Pancreas (tissue), 10 donors: ENCODE data around the gene SLC13A3. TPM values are rescaled to one million over a fixed set of nuclear protein-coding genes. Genes with fewer than 3 reads are reported as not detected.

ENCODE experiments used
- ATAC-seq, 4 donors: fragments of 200-7000 bp; cut with Tn5 transposase; one replicate each; pipeline versions ENCODE4 v1.8.0 to v1.9.1; 2020; ENCODE audit warnings: mild to moderate bottlenecking in 4 of 4, moderate library complexity in 4 of 4
- DNase-seq, 6 donors: peaks; one replicate each; pipeline ENCODE4 v3.0.0-alpha.2; 2020
- FAIRE-seq: peaks from 2 replicates; lab custom pipeline; 2012; peaks lifted over from hg19 to GRCh38; lab: Jason Lieb, UNC
- H3K27ac ChIP-seq, 4 donors: fragments of 200-600 bp; sonication (generic); 1 replicate in 3 of 4; 2 replicates in 1 of 4; pipeline versions ENCODE4 v1.5.0 to v1.8.0; 2020
- H3K27me3 ChIP-seq, 4 donors: fragments of 200-600 bp; one replicate each; pipeline ENCODE4 v1.8.0; 2021
- H3K36me3 ChIP-seq, 3 donors: fragments of 200-600 bp; sonication (generic) in 1 of 3; one replicate each; pipeline versions ENCODE4 v1.5.0 to v1.8.0; 2020 to 2021
- H3K4me1 ChIP-seq, 3 donors: fragments of 200-600 bp; one replicate each; pipeline ENCODE4 v1.8.0; 2021
- H3K4me3 ChIP-seq, 4 donors: fragments of 200-600 bp; sonication (generic) in 2 of 4; one replicate each; pipeline versions ENCODE4 v1.5.0 to v1.8.0; 2020 to 2021
- H3K9me3 ChIP-seq, 4 donors: fragments of 200-600 bp; one replicate each; pipeline ENCODE4 v1.8.0; 2021
- WGBS, 2 donors: extraction: QIAGEN DNeasy Blood & Tissue Kit; methylation state at CpG; one replicate each; pipeline ENCODE4 v1.1.7; 2013; 5-methylcytosine and 5-hydroxymethylcytosine counted together
- intact Hi-C, 3 donors: fragments of 100-400 bp; cut with DNase I; formaldehyde crosslinking; loops; one replicate each; pipeline versions ENCODE4 v1.11.1 to v1.14.2; 2022
- polyA plus RNA-seq, 2 donors: library from polyadenylated mRNA; stranded (reverse); fragments of 200-250 nt; gene quantifications; one replicate each; pipeline ENCODE4 v1.2.3, GENCODE V29; 2013
- total RNA-seq, 6 donors: library from RNA; stranded (reverse); fragmentation: NEBNext Ultra II Directional in 4 of 6; extraction: Animal tissue kit (Norgen Biotek cat#: 25700) in 4 of 6; gene quantifications; one replicate each; pipeline versions ENCODE4 v1.2.1 to v1.2.4, GENCODE V29; 2021 to 2023
- TF ChIP-seq, protein P1 (sequence below), 4 donors: fragments of 200-600 bp; sonication (generic) in 3 of 4; IDR thresholded peaks; one replicate each; pipeline versions ENCODE4 v1.5.0 to v1.8.0; 2021; ENCODE audit warnings: antibody characterized with exemption in 4 of 4
- donor health status: healthy with polysubstance abuse.
- donor health status: DM: no; HTN: no; CAD: no; lungs with moderate emphysema.
- donor health status: DM: no; HTN: no; CAD: no.
- donor health status: control.
- donor health status: control.
- donor health status: Bipolar disorder and iron deficiency.
- donor health status: DM: yes; HTN: yes; CAD: no.
- donor health status: DM: no; HTN: no; CAD: no.
- donor health status: DM: no; HTN: no; CAD: no.
- donor health status: DM: yes; HTN: yes; CAD: no.

SLC13A3 gene
- total and polyA plus RNA-seq, 8 donors = 0.68 to 7.8 (median 4.7) TPM

DNA sequence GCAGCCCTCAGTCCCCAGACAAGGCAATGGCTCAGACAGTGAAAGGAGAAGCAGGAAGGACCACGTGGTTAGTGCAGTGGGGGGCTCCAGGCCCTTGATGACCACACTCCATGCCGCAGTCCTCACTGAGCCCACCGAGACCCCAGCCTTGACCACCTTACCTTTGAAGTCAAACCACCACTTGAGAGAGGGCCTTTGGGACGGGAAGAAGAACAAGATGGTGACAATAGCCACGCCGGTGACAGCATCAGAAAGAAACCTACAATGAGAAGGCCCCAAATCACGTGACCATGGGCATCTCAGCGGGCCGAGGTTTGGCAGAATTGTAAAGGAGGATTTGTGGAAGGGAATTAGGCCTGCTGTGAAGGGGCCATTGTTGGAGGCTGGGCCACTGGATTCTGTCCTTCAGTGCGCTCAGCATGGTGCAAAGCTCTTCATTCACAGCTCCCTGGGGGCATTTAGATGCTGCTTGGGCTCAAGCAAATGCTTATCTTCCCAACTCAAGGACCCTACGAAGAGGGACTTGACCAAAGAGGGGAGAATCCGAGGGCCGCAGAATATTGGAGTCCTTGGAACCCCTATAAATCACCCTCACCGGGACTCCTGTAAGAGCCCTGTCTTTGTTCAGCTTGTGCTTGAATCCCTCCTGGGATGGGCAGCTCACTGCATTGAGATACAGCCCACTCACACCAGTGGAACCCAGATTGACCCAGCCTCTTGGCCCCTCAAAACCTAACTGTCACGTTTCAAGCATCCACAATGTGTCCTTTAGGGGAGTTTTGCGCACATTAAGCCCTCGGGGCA, 67.6 kb downstream of the SLC13A3 start:
- intact Hi-C loops = no loop called here
- TF ChIP-seq, protein P1, sequence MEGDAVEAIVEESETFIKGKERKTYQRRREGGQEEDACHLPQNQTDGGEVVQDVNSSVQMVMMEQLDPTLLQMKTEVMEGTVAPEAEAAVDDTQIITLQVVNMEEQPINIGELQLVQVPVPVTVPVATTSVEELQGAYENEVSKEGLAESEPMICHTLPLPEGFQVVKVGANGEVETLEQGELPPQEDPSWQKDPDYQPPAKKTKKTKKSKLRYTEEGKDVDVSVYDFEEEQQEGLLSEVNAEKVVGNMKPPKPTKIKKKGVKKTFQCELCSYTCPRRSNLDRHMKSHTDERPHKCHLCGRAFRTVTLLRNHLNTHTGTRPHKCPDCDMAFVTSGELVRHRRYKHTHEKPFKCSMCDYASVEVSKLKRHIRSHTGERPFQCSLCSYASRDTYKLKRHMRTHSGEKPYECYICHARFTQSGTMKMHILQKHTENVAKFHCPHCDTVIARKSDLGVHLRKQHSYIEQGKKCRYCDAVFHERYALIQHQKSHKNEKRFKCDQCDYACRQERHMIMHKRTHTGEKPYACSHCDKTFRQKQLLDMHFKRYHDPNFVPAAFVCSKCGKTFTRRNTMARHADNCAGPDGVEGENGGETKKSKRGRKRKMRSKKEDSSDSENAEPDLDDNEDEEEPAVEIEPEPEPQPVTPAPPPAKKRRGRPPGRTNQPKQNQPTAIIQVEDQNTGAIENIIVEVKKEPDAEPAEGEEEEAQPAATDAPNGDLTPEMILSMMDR (IDR thresholded peaks at IDR 0.05) = no peak
- ATAC-seq (no peak), FAIRE-seq (no peak), DNase-seq (no peak)
- H3K9me3 ChIP-seq = no peaks in the 10 kb centered on the region
- no peaks in the 10 kb centered on the region for H3K36me3 ChIP-seq
- H3K27me3 ChIP-seq = no peaks in the 10 kb centered on the region
- WGBS, 2 donors = 84 to 87% methylated on average over 17 of the region's 17 CpGs
- H3K27ac ChIP-seq = no peak overlapping the region
- no peak overlapping the region for H3K4me3 ChIP-seq
- H3K4me1 ChIP-seq = no peaks in the 10 kb centered on the region

DNA sequence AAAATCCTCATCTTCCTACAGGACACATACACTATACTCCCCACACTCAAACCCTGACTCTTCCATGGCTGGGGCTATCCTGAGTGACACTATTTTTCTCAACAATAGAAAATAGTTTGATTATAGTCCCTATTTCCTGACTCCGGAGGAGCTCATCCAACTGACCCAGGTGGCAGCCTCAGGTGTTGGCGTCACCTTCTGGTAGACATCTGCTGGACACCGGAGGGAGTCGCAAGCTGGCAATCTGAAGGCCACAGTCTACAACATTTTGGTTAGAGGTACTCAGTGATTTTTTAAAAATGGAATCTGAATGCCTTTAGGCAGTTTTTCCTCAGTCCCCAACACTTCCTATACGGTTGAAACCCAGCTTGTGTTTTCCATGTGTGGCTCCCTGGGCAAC, 68.6 kb downstream of the SLC13A3 start:
- TF ChIP-seq, protein P1 (IDR thresholded peaks at IDR 0.05) = no peak
- no peaks in the 10 kb centered on the region for H3K4me1 ChIP-seq
- DNase-seq (no peak), FAIRE-seq (no peak), ATAC-seq (no peak)
- WGBS, 2 donors = 90 to 95% methylated on average over 5 of the region's 5 CpGs
- H3K36me3 ChIP-seq = no peaks in the 10 kb centered on the region
- no peaks in the 10 kb centered on the region for H3K9me3 ChIP-seq
- H3K27me3 ChIP-seq = no peaks in the 10 kb centered on the region
- H3K27ac ChIP-seq = no peak overlapping the region
- no peak overlapping the region for H3K4me3 ChIP-seq
- intact Hi-C loops = no loop called here

DNA sequence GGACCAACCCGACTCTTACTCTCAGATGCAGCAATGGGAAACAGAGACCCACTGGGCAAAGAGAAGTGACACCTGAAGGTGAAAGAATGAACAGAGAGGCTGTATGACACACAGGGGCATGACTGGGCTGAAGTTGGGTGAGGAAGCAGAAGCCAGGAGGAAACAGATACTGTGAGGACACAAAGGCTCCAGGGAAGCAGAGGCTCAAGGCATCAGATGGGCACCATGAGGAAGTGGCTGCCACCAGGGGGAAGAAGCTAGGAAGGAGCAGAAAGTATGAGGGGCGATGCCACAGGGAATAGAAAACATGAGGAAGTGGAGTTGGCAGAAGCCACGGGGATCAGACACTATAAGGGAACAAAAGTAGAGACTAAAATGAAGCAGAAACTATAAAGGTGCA, 69.9 kb downstream of the SLC13A3 start:
- Histone ChIP-seq H3K36me3 (no peaks in the 10 kb centered on the region), H3K27me3 (no peaks in the 10 kb centered on the region), H3K9me3 (no peaks in the 10 kb centered on the region), H3K27ac (no peak overlapping the region), H3K4me1 (no peaks in the 10 kb centered on the region), H3K4me3 (no peak overlapping the region)
- no peak for ATAC-seq
- intact Hi-C loops = no loop called here
- DNase-seq = no peak
- FAIRE-seq = no peak
- 82 to 90% methylated on average over 3 of the region's 3 CpGs for WGBS, 2 donors
- TF ChIP-seq, protein P1 (IDR thresholded peaks at IDR 0.05) = no peak

DNA sequence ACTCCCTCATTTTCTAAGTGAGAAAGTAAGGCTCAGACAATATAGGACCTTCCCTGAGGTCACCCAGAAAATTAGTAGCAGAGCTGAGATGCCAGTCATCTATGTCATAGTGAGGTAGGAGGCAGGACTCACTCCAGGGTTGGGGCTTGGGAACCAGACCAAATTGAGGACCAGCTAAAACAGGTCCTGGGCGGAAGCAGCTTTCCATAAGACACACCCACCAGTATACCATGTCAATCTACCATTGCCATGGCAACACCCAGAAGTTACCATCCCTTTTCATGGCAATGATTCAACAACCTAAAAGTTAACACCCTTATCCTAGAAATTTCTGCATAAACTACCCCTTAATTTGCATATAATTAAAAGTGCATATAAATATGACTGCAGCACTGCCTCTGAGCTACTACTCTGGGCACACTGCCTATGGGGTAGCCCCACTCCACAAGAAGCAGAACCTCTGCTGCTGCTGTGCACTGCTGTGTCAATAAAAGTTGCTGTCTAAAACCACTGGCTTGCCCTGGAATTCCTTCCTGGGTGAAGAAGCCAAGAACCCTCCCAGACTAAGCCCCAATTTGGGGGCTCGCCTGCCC, 70.5 kb downstream of the SLC13A3 start:
- Histone ChIP-seq H3K27me3 (no peaks in the 10 kb centered on the region), H3K27ac (no peak overlapping the region), H3K9me3 (no peaks in the 10 kb centered on the region), H3K4me3 (no peak overlapping the region), H3K4me1 (no peaks in the 10 kb centered on the region), H3K36me3 (no peaks in the 10 kb centered on the region)
- TF ChIP-seq, protein P1 (IDR thresholded peaks at IDR 0.05) = no peak
- intact Hi-C loops = no loop called here
- FAIRE-seq = no peak
- WGBS, 2 donors = 94 to 98% methylated on average over 2 of the region's 2 CpGs
- no peak for ATAC-seq
- no peak for DNase-seq

DNA sequence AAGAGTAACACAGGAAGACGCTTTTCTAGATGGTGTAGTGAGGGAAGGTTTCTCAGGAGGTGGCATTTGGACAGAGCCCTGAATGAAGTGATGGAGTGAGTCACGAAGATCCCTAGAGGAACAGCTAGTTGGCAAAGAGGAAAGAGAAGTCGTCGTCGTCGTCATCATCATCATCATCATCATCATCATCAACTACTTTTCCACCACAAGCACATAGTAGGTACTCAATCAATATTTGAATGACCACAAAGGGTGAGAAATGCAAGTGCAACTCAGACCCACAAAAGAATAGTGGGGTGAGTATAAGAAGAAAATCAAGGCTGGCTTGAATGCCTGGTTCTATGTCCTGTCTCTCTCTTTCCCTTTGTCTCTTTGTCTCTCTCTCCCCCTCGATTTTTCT, 72.5 kb downstream of the SLC13A3 start:
- ATAC-seq (no peak), DNase-seq (no peak), FAIRE-seq (no peak)
- TF ChIP-seq, protein P1 (IDR thresholded peaks at IDR 0.05) = no peak
- Histone ChIP-seq H3K9me3 (no peaks in the 10 kb centered on the region), H3K4me1 (no peaks in the 10 kb centered on the region), H3K27ac (no peak overlapping the region), H3K36me3 (no peaks in the 10 kb centered on the region), H3K4me3 (no peak overlapping the region), H3K27me3 (no peaks in the 10 kb centered on the region)
- intact Hi-C loops = no loop called here
- WGBS, 2 donors = 80 to 84% methylated on average over 7 of the region's 7 CpGs
